Cardiac fibroblast (primary cell): ENCODE measurements around the gene POLR1A.
A peak's percentile ranks its signal among the peaks of the same experiment; 100 is the strongest.

Experiments
- DNase-seq, 2 donors: peaks; one replicate each; pipeline versions ENCODE4 v3.0.0 to v3.0.0-alpha.2; 2010; ENCODE audit warnings: low read depth in 2 of 2
- H3K4me3 ChIP-seq, 2 donors: replicated peaks in 1 of 2; 1 replicate in 1 of 2; 2 replicates in 1 of 2; pipeline ENCODE4 v1.5.1; 2011; ENCODE audit warnings: low read depth in 2 of 2, low read length in 2 of 2, mild to moderate bottlenecking in 2 of 2, moderate library complexity in 1 of 2
- TF ChIP-seq, protein P1 (sequence below): IDR thresholded peaks from one replicate; pipeline ENCODE4 v1.5.1; 2011; ENCODE audit warnings: low read depth, mild to moderate bottlenecking, low read length, inconsistent platforms

Gene POLR1A

DNA sequence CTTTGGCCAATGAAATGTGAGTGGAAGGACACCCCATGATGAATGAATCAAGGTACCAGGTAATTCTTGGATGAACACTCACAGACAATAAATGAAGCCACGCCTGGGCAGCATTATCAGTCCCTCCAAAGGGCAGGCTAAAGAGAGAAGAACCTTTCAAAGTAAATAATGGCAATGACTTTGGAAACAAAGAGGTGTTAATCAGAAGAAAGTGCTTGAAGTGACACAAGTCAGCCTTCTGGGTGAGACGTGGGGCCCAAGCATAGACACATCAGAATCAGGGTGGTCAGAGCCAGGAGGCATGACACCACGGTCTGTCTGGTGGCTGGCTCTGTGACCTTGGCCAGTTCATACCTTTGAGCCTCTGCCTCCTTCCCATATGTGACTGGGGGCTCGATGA is 103.3 kb downstream of the POLR1A start:
- TF ChIP-seq, protein P1, sequence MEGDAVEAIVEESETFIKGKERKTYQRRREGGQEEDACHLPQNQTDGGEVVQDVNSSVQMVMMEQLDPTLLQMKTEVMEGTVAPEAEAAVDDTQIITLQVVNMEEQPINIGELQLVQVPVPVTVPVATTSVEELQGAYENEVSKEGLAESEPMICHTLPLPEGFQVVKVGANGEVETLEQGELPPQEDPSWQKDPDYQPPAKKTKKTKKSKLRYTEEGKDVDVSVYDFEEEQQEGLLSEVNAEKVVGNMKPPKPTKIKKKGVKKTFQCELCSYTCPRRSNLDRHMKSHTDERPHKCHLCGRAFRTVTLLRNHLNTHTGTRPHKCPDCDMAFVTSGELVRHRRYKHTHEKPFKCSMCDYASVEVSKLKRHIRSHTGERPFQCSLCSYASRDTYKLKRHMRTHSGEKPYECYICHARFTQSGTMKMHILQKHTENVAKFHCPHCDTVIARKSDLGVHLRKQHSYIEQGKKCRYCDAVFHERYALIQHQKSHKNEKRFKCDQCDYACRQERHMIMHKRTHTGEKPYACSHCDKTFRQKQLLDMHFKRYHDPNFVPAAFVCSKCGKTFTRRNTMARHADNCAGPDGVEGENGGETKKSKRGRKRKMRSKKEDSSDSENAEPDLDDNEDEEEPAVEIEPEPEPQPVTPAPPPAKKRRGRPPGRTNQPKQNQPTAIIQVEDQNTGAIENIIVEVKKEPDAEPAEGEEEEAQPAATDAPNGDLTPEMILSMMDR, result no peak
- no peak for DNase-seq
- H3K4me3 ChIP-seq, result no peak overlapping the region

- TF ChIP-seq, protein P1, result no peak
- no peak overlapping the region for H3K4me3 ChIP-seq
- no peak for DNase-seq
These were observed 104.4 kb downstream of the POLR1A start for GRCh38 chr2:86001326-86001725.

DNA sequence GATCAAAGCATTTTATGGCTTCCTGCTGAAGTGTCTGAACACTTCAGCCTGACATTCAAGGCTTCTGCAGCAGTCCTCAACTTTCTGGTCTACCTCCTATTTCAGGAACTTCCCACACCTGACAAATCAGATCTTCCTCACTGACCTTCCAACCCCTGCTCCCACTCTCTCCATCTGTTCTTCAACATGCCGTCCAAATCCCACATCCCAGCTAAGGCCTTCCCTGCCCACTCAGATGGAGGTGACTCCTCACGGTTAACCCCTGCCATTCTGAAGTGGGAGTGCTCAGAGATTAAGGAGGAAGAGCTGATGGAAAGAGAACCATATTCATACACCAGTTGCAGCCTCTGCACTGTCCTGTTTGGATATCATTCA is 104.8 kb downstream of the POLR1A start:
- DNase-seq, result no peak
- H3K4me3 ChIP-seq, result no peak overlapping the region
- TF ChIP-seq, protein P1, result no peak

DNA sequence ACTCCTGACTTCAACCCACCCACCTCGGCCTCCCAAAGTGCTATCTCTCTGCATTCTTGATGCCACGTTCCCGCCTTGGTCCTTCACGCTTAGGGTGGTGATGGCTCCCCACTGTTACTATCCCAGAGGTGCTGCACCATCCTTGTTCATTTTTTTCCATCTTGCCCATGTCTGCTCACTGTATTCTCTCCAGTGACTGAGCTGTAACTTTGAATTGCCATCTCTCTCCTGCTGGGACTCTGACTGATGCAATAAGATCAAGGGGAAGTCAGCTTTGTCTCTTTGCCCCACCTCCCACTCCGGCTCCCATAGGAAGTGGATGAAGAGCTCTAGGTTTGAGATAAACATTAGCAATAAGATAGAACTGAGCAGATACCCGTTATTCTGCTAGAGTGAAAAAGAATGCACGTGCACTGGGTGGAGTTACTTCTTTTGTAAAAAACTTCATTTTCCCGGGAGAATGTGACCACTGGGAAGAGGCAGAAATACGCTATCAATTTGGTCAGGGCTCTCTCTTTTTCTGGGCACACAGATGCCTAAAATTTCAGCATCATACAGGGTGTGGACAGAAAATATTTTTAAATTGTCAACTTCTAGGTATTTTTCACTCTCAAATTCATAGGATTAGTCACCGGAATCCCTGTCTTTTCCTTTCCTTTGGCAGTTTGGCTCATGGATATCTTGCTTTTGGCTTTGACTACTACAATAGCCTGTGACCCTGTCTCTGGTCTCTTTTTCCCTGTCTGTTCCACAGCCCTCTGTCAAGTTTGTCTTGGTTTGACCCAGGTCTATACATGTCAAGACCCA is 105.4 kb downstream of the POLR1A start:
- no peak overlapping the region for H3K4me3 ChIP-seq
- no peak for DNase-seq
- TF ChIP-seq, protein P1, result no peak

DNA sequence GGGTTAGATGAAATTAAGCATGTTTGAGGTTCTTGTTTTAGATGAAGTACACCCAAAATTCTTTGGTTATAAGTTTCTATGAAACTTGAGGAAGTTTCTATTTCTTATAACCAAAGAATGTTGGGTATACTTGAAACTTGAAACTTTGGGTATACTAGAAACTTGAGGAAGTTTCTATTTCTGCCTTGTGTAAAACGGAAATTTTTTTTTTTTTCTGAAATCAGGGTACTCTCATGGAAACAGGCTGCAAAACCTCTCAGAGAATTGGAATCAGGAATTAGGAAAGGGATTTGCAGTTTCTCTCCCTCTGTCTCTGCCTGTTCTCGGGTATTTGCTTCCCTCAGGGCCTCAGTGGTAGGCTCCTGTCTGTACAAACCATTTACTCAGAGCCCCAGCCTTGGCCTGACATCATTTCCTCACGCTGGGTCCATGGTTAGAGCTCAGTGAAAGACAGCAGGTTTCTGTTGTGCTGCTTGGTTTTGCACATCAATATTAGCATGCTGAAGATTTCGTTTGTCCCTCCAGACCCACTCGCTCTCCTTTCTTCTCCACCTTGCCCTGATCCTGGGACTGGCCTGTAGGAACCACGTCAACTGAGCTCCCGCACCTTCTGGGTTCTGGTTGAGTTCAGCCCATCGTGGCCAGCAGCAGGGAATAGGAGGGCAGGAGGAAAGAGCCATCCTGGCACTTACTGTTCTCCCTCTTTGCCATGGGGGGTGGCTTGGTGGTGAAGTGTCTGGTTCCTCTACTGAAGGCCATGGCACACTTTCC is 106.4 kb downstream of the POLR1A start:
- DNase-seq, result peak; percentile 46 to 56
- TF ChIP-seq, protein P1, result no peak
- no peak overlapping the region for H3K4me3 ChIP-seq

DNA sequence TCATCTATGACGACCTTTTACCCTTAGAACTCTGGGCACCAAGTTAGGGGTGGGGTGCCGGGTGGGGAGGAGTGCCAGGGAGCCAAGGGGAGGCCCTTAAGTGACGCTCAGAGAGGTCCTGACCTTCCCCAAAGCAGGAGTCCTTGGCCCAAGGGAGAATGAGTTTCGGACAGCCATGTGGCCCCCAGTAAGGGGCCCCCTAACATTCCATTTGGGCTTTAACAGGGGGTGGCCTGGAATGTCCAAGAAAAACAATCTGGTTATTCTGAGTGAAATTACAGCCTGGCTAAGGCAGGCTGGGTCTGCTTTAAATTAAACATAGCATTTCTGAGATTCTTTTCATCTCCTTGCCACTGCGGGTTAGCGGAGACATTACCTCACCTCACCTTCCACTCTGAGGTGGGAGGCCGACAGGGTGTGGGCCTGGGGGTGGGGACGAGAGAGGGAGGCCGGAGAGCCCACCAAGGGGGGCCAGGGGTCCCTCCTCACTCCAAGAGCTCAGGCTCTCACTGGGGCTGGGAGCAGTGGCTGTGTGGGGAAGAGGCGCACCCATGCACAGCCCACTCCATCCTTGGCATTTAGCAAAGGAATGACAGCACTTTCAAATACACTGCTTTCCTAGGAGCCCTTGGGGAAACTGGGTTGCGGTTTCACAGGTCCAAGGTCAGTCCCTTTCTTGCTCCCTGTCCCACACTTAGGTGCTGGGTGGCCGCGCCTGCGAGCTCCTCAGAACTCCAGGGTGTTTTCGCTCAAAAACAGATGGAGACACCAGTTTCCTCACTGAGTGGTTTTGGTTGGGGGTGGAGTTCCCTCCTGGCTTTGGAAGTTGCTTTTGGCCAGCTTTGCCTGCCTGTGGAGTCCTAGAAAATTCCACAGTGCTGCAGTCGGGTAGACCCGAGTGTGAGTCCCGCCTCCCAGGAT is 107.4 kb downstream of the POLR1A start:
- peak; percentile 48 to 83 for DNase-seq
- H3K4me3 ChIP-seq, result no peak overlapping the region
- TF ChIP-seq, protein P1, result no peak
